Measurements from ENCODE around the gene RBSN.

RBSN gene

GRCh38 chr3:15038306-15038705, 60.6 kb downstream of the RBSN start:
- no CpG with 5 or more reads among the region's 6 CpGs for WGBS (ENCODE audit: extremely low coverage, insufficient coverage, insufficient read length)
- no peak overlapping the region for H2BK12ac ChIP-seq (ENCODE audit: low read length)
- H3K18ac ChIP-seq (ENCODE audit: low read length): no peak overlapping the region
- H2BK5ac ChIP-seq (ENCODE audit: low read depth, low read length, poor library complexity): no peak overlapping the region
- no peaks in the 10 kb centered on the region for H3K79me2 ChIP-seq (ENCODE audit: control insufficient read depth, insufficient read depth, low read length, poor library complexity)
- no peak overlapping the region for H3K9ac ChIP-seq (ENCODE audit: low read length)
- no peaks in the 10 kb centered on the region for H3K9me3 ChIP-seq (ENCODE audit: insufficient read depth, low read depth, low read length)
- no peak overlapping the region for H2BK120ac ChIP-seq (ENCODE audit: insufficient read depth, low read length, poor library complexity)
- H3K4me1 ChIP-seq (ENCODE audit: control insufficient read depth in 1 of 2, insufficient read depth in 2 of 2, low read length in 2 of 2): no peaks in the 10 kb centered on the region
- H4K12ac ChIP-seq (ENCODE audit: low read depth, low read length): no peak overlapping the region
- H3K36me3 ChIP-seq (ENCODE audit: control insufficient read depth in 1 of 2, insufficient read depth in 2 of 2, low read length in 2 of 2): peaks cover 35 to 59% of the 10 kb centered on the region in 2 experiments
- H2AFZ ChIP-seq (ENCODE audit: insufficient read depth, low read length, poor library complexity): no peak overlapping the region
- no peaks in the 10 kb centered on the region for H3K79me1 ChIP-seq (ENCODE audit: low read length)
- H2AK5ac ChIP-seq (ENCODE audit: low read length): no peak overlapping the region
- H3K27ac ChIP-seq (ENCODE audit: low read depth, low read length): no peak overlapping the region
- H4K8ac ChIP-seq (ENCODE audit: low read depth, low read length): no peak overlapping the region
- H3K27me3 ChIP-seq (ENCODE audit: insufficient read depth, low read length): no peaks in the 10 kb centered on the region
- no peak overlapping the region for H3K4me2 ChIP-seq (ENCODE audit: low read length)
- H3K23ac ChIP-seq (ENCODE audit: low read length): no peak overlapping the region
- H3K4ac ChIP-seq (ENCODE audit: low read depth, low read length): no peak overlapping the region
- H4K91ac ChIP-seq (ENCODE audit: low read depth, low read length): no peak overlapping the region
- DNase-seq: no peak
- no peak overlapping the region for H3K14ac ChIP-seq (ENCODE audit: low read length)
- H3K4me3 ChIP-seq (ENCODE audit: low read depth, low read length): no peak overlapping the region

GRCh38 chr3:15033103-15033502, 65.8 kb downstream of the RBSN start:
- no CpG with 5 or more reads among the region's 3 CpGs for WGBS (ENCODE audit: extremely low coverage, insufficient coverage, insufficient read length)
- no peak for DNase-seq
- no peak overlapping the region for H2AFZ ChIP-seq (ENCODE audit: insufficient read depth, low read length, poor library complexity)

GRCh38 chr3:15032650-15033049, 66.3 kb downstream of the RBSN start:
- Histone ChIP-seq H4K91ac (ENCODE audit: low read depth, low read length) (no peak overlapping the region), H3K23ac (ENCODE audit: low read length) (no peak overlapping the region), H3K36me3 (ENCODE audit: control insufficient read depth in 1 of 2, insufficient read depth in 2 of 2, low read length in 2 of 2) (peaks cover 42 to 60% of the 10 kb centered on the region in 2 experiments), H2AFZ (ENCODE audit: insufficient read depth, low read length, poor library complexity) (no peak overlapping the region), H3K4me1 (ENCODE audit: control insufficient read depth in 1 of 2, insufficient read depth in 2 of 2, low read length in 2 of 2) (no peaks in the 10 kb centered on the region), H4K12ac (ENCODE audit: low read depth, low read length) (no peak overlapping the region), H3K79me2 (ENCODE audit: control insufficient read depth, insufficient read depth, low read length, poor library complexity) (no peaks in the 10 kb centered on the region), H2BK120ac (ENCODE audit: insufficient read depth, low read length, poor library complexity) (no peak overlapping the region), H3K4me2 (ENCODE audit: low read length) (no peak overlapping the region), H3K9me3 (ENCODE audit: insufficient read depth, low read depth, low read length) (no peaks in the 10 kb centered on the region), H3K14ac (ENCODE audit: low read length) (no peak overlapping the region), H3K9ac (ENCODE audit: low read length) (no peak overlapping the region), H3K18ac (ENCODE audit: low read length) (no peak overlapping the region), H3K79me1 (ENCODE audit: low read length) (no peaks in the 10 kb centered on the region), H4K8ac (ENCODE audit: low read depth, low read length) (no peak overlapping the region), H2BK12ac (ENCODE audit: low read length) (no peak overlapping the region), H3K27me3 (ENCODE audit: insufficient read depth, low read length) (no peaks in the 10 kb centered on the region), H3K4me3 (ENCODE audit: low read depth, low read length) (no peak overlapping the region), H2BK5ac (ENCODE audit: low read depth, low read length, poor library complexity) (no peak overlapping the region), H3K4ac (ENCODE audit: low read depth, low read length) (no peak overlapping the region), H3K27ac (ENCODE audit: low read depth, low read length) (no peak overlapping the region), H2AK5ac (ENCODE audit: low read length) (no peak overlapping the region)
- no CpG with 5 or more reads among the region's 2 CpGs for WGBS (ENCODE audit: extremely low coverage, insufficient coverage, insufficient read length)
- DNase-seq: no peak

More at GRCh38 chr3:15033103-15033502, 65.8 kb downstream of the RBSN start:
- H3K4ac ChIP-seq (ENCODE audit: low read depth, low read length): no peak overlapping the region
- no peak overlapping the region for H3K27ac ChIP-seq (ENCODE audit: low read depth, low read length)
- no peaks in the 10 kb centered on the region for H3K27me3 ChIP-seq (ENCODE audit: insufficient read depth, low read length)
- H4K8ac ChIP-seq (ENCODE audit: low read depth, low read length): no peak overlapping the region
- no peaks in the 10 kb centered on the region for H3K4me1 ChIP-seq (ENCODE audit: control insufficient read depth in 1 of 2, insufficient read depth in 2 of 2, low read length in 2 of 2)
- H3K79me2 ChIP-seq (ENCODE audit: control insufficient read depth, insufficient read depth, low read length, poor library complexity): no peaks in the 10 kb centered on the region
- H4K91ac ChIP-seq (ENCODE audit: low read depth, low read length): no peak overlapping the region
- H3K79me1 ChIP-seq (ENCODE audit: low read length): no peaks in the 10 kb centered on the region
- H4K12ac ChIP-seq (ENCODE audit: low read depth, low read length): no peak overlapping the region
- no peak overlapping the region for H2AK5ac ChIP-seq (ENCODE audit: low read length)
- H2BK5ac ChIP-seq (ENCODE audit: low read depth, low read length, poor library complexity): no peak overlapping the region
- no peak overlapping the region for H2BK12ac ChIP-seq (ENCODE audit: low read length)
- H3K4me2 ChIP-seq (ENCODE audit: low read length): no peak overlapping the region
- peaks cover 42 to 63% of the 10 kb centered on the region in 2 experiments for H3K36me3 ChIP-seq (ENCODE audit: control insufficient read depth in 1 of 2, insufficient read depth in 2 of 2, low read length in 2 of 2)
- no peaks in the 10 kb centered on the region for H3K9me3 ChIP-seq (ENCODE audit: insufficient read depth, low read depth, low read length)
- H3K9ac ChIP-seq (ENCODE audit: low read length): no peak overlapping the region
- H3K23ac ChIP-seq (ENCODE audit: low read length): no peak overlapping the region
- H3K18ac ChIP-seq (ENCODE audit: low read length): no peak overlapping the region
- no peak overlapping the region for H3K4me3 ChIP-seq (ENCODE audit: low read depth, low read length)
- no peak overlapping the region for H3K14ac ChIP-seq (ENCODE audit: low read length)
- H2BK120ac ChIP-seq (ENCODE audit: insufficient read depth, low read length, poor library complexity): no peak overlapping the region

GRCh38 chr3:15029625-15030024, 69.3 kb downstream of the RBSN start:
- H2BK12ac ChIP-seq (ENCODE audit: low read length): no peak overlapping the region
- no peak overlapping the region for H3K4me2 ChIP-seq (ENCODE audit: low read length)
- no peak overlapping the region for H2AK5ac ChIP-seq (ENCODE audit: low read length)
- no peak overlapping the region for H2BK120ac ChIP-seq (ENCODE audit: insufficient read depth, low read length, poor library complexity)
- H3K14ac ChIP-seq (ENCODE audit: low read length): no peak overlapping the region
- no peaks in the 10 kb centered on the region for H3K79me2 ChIP-seq (ENCODE audit: control insufficient read depth, insufficient read depth, low read length, poor library complexity)
- peaks cover 2 to 5% of the 10 kb centered on the region in 2 experiments for H3K4me1 ChIP-seq (ENCODE audit: control insufficient read depth in 1 of 2, insufficient read depth in 2 of 2, low read length in 2 of 2)
- no peaks in the 10 kb centered on the region for H3K79me1 ChIP-seq (ENCODE audit: low read length)
- no peak for DNase-seq
- no peak overlapping the region for H3K4ac ChIP-seq (ENCODE audit: low read depth, low read length)
- H3K9me3 ChIP-seq (ENCODE audit: insufficient read depth, low read depth, low read length): no peaks in the 10 kb centered on the region
- no peak overlapping the region for H3K23ac ChIP-seq (ENCODE audit: low read length)
- no peak overlapping the region for H2AFZ ChIP-seq (ENCODE audit: insufficient read depth, low read length, poor library complexity)
- no peak overlapping the region for H3K4me3 ChIP-seq (ENCODE audit: low read depth, low read length)
- H3K27me3 ChIP-seq (ENCODE audit: insufficient read depth, low read length): no peaks in the 10 kb centered on the region
- H4K12ac ChIP-seq (ENCODE audit: low read depth, low read length): no peak overlapping the region
- no peak overlapping the region for H4K8ac ChIP-seq (ENCODE audit: low read depth, low read length)
- no peak overlapping the region for H3K9ac ChIP-seq (ENCODE audit: low read length)
- no peak overlapping the region for H3K27ac ChIP-seq (ENCODE audit: low read depth, low read length)
- no peak overlapping the region for H4K91ac ChIP-seq (ENCODE audit: low read depth, low read length)
- H2BK5ac ChIP-seq (ENCODE audit: low read depth, low read length, poor library complexity): no peak overlapping the region
- no peak overlapping the region for H3K18ac ChIP-seq (ENCODE audit: low read length)
- H3K36me3 ChIP-seq (ENCODE audit: control insufficient read depth in 1 of 2, insufficient read depth in 2 of 2, low read length in 2 of 2): peaks cover 40 to 54% of the 10 kb centered on the region in 2 experiments

Measured in trophoblast cell (in vitro differentiated cells and primary cell).